Adipose tissue (tissue), 3 donors: Measurements from ENCODE around the gene OSBPL7. TPM values are rescaled to one million over a fixed set of nuclear protein-coding genes. Genes with fewer than 3 reads are reported as not detected.

ENCODE experiments used
- H3K27ac ChIP-seq: one replicate; pipeline ENCODE4 v1.5.1; 2013; ENCODE audit warnings: low read depth, low read length
- WGBS, 3 donors: extraction: QIAGEN DNeasy Blood & Tissue Kit; methylation state at CpG; one replicate each; pipeline ENCODE4 v1.1.7; 2013; 5-methylcytosine and 5-hydroxymethylcytosine counted together
- polyA plus RNA-seq, 3 donors: library from polyadenylated mRNA; stranded (reverse); fragments of 200-250 nt; gene quantifications; one replicate each; pipeline ENCODE4 v1.2.3, GENCODE V29; 2013
- donor health status: healthy with polysubstance abuse.
- donor health status: Bipolar disorder and iron deficiency.
- donor health status: healthy.

The OSBPL7 gene
- polyA plus RNA-seq, 3 donors = 5.3 to 11.0 (median 5.6) TPM

DNA sequence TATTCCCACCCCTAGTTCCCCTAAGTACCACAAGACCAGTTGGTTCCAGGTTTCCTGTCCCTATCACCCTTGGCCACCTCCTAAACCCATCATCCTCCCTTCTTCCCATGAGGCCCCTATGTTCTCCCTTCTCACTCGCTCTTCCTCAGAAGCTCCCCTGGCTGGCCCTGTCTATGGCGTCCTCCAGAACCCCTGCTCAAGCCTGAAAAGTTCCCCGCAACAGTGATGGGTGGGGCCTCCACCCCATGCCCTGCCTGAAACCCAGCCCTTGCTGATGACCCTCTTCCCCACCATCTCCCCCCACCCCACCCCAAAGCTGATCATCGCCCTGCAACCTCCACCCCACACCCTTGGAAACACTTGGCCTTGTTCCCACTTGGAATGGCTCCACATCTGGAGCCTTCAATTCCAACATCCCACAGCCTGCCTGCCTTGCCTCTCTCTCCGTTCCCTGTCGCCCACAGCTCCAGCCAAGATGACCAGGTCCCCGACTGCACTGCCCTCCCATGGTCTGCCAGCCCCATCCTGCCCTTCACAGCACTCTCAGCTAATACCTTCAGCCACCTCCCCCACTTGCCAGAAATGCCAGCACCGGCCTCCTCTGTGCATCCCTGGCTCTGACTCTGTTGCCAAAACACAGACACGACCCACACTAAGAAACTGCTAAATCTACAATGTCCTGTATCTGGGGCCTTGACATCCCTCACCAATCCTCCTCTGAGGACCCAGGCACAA lies 10.5 kb downstream of the OSBPL7 start:
- 33 to 74% (median 69%) methylated on average over 9 of the region's 9 CpGs for WGBS, 3 donors
- H3K27ac ChIP-seq = no peak overlapping the region

GRCh38 chr17:47810200-47810821 lies 11.3 kb downstream of the OSBPL7 start:
- no peak overlapping the region for H3K27ac ChIP-seq
- WGBS, 3 donors = 24 to 71% (median 66%) methylated on average over 10 of the region's 10 CpGs

DNA sequence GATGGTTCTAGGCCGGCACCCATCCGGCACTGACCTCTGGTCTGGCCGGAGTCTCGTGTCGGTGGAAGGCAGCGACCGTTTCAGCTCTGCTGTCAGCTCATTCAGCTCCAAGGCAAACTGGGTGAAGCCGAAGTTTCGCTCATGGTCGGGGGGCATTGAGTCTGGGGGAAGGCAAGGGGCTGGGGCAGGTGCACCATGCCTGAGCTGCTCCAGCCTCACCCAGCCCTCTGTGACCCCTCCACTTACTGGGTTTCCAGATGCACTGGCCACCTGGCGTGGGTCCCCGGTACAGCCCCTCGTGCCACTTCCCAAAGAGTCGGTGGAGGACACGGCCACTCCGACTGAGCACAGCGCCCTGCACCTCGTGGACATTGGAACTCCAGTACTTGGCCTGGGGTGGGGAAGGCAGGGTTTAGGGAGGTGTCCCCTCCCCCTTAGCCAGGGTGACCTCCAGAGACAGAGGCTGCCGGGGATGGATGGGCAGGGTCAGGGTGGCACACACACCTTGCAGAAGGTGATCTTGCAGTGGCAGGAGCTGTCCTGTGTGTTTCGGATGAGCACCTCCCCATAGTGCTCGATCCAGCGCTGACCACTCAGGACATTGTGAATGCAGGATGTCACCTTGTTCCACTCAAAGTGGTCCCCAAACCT lies 12.6 kb downstream of the OSBPL7 start:
- whole genome bisulfite sequencing, 3 donors = 88 to 95% (median 95%) methylated on average over 22 of the region's 22 CpGs
- no peak overlapping the region for H3K27ac ChIP-seq

- no peak overlapping the region for H3K27ac ChIP-seq
- 88 to 95% (median 88%) methylated on average over 20 of the region's 20 CpGs for WGBS, 3 donors
Observed at GRCh38 chr17:47808036-47808829, 13.4 kb downstream of the OSBPL7 start.

- 87 to 96% (median 89%) methylated on average over 10 to 11 of the region's 11 CpGs for WGBS, 3 donors
- H3K27ac ChIP-seq = no peak overlapping the region
Observed at GRCh38 chr17:47807421-47807820, 14.2 kb downstream of the OSBPL7 start.

DNA sequence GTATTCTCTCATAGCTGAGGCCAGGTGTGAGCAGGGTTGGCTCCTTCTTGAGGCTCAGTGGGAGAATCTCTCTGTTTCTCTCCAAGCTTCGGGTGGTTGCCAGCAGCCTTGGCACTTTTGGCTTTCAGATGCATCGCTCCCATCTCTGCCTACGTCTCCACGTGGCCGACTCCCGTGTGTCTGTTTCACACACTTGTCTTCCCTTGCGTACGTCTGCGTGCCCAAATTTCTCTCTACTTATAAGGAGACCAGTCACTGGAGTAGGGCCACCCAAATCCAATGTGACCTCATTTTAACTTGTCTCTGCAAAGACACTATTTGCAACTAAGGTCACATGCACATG lies 14.7 kb downstream of the OSBPL7 start:
- 86 to 94% (median 91%) methylated on average over 9 of the region's 9 CpGs for WGBS, 3 donors
- H3K27ac ChIP-seq = no peak overlapping the region

DNA sequence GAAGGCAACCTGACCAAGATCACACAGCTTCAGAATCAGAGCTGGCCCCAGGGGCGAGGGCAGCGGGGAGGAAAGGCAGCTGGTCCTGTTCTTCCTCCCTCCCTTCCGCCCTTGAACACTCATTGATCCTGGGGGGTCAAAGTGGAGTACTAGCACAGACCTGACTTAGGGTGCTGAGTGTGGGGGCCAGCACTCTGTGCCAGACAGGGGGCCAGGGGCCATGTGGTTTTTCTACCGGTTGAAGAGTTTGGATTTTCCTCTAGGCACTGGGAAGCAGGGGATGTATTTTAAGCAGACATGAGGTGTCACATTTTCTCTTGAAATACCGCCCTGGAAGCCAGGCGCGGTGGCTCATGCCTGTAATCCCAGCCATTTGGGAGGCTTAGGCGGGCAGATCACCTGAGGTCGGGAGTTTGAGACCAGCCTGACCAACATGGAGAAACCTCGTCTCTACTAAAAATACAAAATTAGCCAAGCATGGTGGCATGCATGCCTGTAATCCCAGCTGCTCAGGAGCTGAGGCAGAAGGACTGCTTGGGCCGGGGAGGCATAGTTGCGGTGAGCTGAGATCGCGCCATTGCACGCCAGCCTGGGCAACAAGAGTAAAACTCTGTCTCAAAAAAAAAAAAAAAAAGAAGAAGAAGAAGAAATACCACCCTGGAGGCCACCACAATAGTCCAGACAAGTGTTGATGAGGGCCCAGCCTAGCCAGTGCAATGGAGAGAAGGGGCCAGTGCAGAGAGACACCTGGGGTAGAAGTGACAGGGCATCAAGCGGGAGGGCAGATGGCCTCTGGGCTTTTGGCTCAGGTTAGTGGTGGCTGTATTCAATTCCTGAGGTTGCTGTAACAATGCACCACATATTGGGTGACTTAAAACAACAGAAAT lies 15.3 kb downstream of the OSBPL7 start:
- no peak overlapping the region for H3K27ac ChIP-seq
- WGBS, 3 donors = 86 to 91% (median 90%) methylated on average over 16 of the region's 16 CpGs

DNA sequence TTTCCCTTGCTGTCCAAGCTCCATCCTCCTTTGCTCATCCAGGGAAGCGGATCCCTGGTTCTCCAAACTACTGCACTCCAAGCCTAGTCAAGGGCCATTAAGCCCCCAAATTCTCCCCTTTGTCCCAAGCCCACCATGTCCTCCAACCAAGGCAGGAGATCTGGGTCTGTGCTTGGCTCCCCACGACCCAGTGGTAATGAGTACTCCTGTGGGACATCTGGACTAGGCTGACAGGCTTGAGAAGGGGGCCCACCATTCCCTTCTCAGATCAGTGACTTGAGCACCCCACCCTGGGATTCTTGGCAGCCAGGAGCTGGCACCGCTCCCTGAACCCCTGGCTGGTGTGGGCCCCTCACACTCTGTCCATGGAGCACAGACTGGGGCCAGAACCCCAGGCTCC lies 17.1 kb downstream of the OSBPL7 start:
- WGBS, 3 donors = 57 to 69% (median 61%) methylated on average over 3 of the region's 3 CpGs
- H3K27ac ChIP-seq = no peak overlapping the region

- H3K27ac ChIP-seq = no peak overlapping the region
- 74 to 83% (median 75%) methylated on average over 6 of the region's 6 CpGs for WGBS, 3 donors
Observed at GRCh38 chr17:47803751-47804150, 17.8 kb downstream of the OSBPL7 start.

GRCh38 chr17:47803201-47803600 lies 18.4 kb downstream of the OSBPL7 start:
- 53 to 71% (median 62%) methylated on average over 5 of the region's 5 CpGs for WGBS, 3 donors
- no peak overlapping the region for H3K27ac ChIP-seq

- no peak overlapping the region for H3K27ac ChIP-seq
- 29 to 37% (median 34%) methylated on average over 9 of the region's 9 CpGs for WGBS, 3 donors
Observed at GRCh38 chr17:47802341-47803022, 19.1 kb downstream of the OSBPL7 start.

DNA sequence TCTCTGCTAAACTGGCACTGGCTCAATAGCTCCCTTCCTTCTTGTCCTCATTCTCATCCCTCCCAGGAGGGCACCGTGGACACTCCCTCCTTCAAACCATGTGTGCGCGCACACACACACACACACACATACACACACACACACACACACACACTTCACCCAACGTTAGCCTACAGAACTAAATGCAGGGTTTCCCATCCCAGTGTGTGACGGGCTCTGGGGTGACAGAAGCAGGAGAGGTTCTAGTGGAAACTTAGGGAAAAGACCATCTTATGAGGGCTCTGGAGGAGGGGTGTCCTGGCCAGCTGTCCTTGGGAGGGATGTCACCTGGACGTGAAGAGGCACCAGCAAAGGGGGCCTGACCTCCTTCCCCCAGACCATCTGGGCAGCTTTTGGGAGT lies 19.7 kb downstream of the OSBPL7 start:
- H3K27ac ChIP-seq = no peak overlapping the region
- WGBS, 3 donors = 45 to 62% (median 48%) methylated on average over 6 of the region's 6 CpGs

GRCh38 chr17:47801176-47801765 lies 20.3 kb downstream of the OSBPL7 start:
- WGBS, 3 donors = 86 to 92% (median 88%) methylated on average over 4 of the region's 4 CpGs
- H3K27ac ChIP-seq = no peak overlapping the region

GRCh38 chr17:47800686-47801085 lies 20.9 kb downstream of the OSBPL7 start:
- no peak overlapping the region for H3K27ac ChIP-seq
- 80 to 86% (median 85%) methylated on average over 12 of the region's 12 CpGs for WGBS, 3 donors

DNA sequence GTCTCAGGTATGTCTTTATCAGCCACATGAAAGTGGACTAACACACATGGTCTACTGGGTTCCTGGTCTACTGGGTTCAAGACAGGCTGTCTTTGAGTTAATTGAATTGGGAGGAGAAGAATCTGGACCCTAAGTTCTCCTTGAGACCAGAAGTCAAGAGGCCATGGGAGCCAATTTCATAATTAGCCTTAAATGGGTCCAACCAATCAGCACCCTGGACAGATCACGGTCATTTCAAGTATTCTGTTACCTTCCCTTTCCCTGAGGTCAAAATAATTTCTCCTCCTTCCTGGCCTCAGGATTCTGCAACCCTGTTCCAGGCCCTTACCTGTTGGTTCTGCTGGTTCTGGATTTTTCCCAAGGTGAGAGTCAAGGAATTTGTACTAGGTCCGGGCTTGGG lies 23.8 kb downstream of the OSBPL7 start:
- H3K27ac ChIP-seq = no peak overlapping the region
- 50 to 62% (median 60%) methylated on average over 2 of the region's 2 CpGs for WGBS, 3 donors

DNA sequence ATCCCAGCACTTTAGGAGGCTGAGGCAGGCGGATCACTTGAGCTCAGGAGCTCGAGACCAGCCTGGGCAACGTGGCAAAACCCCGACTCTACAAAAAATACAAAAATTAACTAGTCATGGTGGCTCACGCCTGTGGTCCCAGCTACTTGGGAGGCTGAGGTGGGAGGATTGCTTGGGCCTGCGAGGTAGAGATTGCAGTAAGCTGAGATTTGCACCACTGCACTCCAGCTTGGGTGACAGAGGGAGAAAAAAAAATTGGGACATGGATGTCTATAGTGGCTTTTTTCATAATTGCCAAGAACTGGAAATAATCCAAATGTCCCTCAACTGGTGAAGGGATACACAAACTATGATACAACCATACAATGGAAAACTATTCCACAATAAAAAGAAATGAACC lies 28.6 kb downstream of the OSBPL7 start:
- H3K27ac ChIP-seq = no peak overlapping the region
- WGBS, 3 donors = 62 to 73% (median 68%) methylated on average over 6 of the region's 6 CpGs

GRCh38 chr17:47792457-47792856 lies 29.1 kb downstream of the OSBPL7 start:
- no peak overlapping the region for H3K27ac ChIP-seq
- WGBS, 3 donors = 65 to 86% (median 78%) methylated on average over 1 of the region's 1 CpG
